Measurements from ENCODE around the gene RABGAP1L. TPM values are rescaled to one million over a fixed set of nuclear protein-coding genes. Genes with fewer than 3 reads are reported as not detected.

Gene RABGAP1L
- total RNA-seq, 2 experiments from 2014 or later = 59.8 to 67.6 TPM

- H3K27ac Mint-ChIP-seq = peak overlapping the region; percentile 14
- ChIA-PET POLR2A (interaction anchor here (1.8 kb wide), 1 partner anchor 25 kb away, joined by 4 read pairs; no protein-coding TSS in a partner anchor), CTCF (interaction anchor here (0.6 kb wide), 1 partner anchor 264 kb away, joined by 3 read pairs; no protein-coding TSS in a partner anchor)
- H3K4me3 ChIP-seq (ENCODE audit: low read length) = no peak overlapping the region
- H3K27me3 ChIP-seq (ENCODE audit: control insufficient read depth in 1 of 2, insufficient read depth in 2 of 2, low read length in 2 of 2) = no peaks in the 10 kb centered on the region
- peaks cover 75% of the 10 kb centered on the region for H3K4me1 Mint-ChIP-seq (ENCODE audit: low read depth)
- no peaks in the 10 kb centered on the region for H3K9me3 ChIP-seq (ENCODE audit: control insufficient read depth in 1 of 2, insufficient read depth in 1 of 2, low read length in 2 of 2)
- peaks cover 13% of the 10 kb centered on the region for H3K4me1 ChIP-seq (ENCODE audit: insufficient read depth, low read length)
- ATAC-seq (ENCODE audit: poor library complexity) = no peak
- H3K36me3 Mint-ChIP-seq (ENCODE audit: low read depth) = peaks cover 9% of the 10 kb centered on the region
- no peak overlapping the region for H3K4me3 Mint-ChIP-seq
- no peak overlapping the region for H3K27ac ChIP-seq (ENCODE audit: low read depth in 1 of 2, low read length in 2 of 2)
- intact Hi-C loops (cut with DNase I, micrococcal nuclease) = loop anchor here in 1 of 2 experiments (10.0 kb wide), 1 partner anchor 1631 kb away; the partner anchor contains the start of gene SUCO
- DNase-seq = no peak
- no peaks in the 10 kb centered on the region for H3K36me3 ChIP-seq (ENCODE audit: insufficient read depth, low read length)
- H3K9me3 Mint-ChIP-seq = no peaks in the 10 kb centered on the region
- no peak for TF ChIP-seq CTCF (IDR thresholded peaks at IDR 0.05)
- no peaks in the 10 kb centered on the region for H3K27me3 Mint-ChIP-seq
Measured at GRCh38 chr1:174165471-174166137, 6.3 kb downstream of the RABGAP1L start.

- H3K4me3 Mint-ChIP-seq = no peak overlapping the region
- no peak for TF ChIP-seq CTCF (IDR thresholded peaks at IDR 0.05)
- peaks cover 69% of the 10 kb centered on the region for H3K4me1 Mint-ChIP-seq (ENCODE audit: low read depth)
Measured at GRCh38 chr1:174166530-174167264, 7.4 kb downstream of the RABGAP1L start.

GRCh38 chr1:174167265-174167803 is 8.0 kb downstream of the RABGAP1L start:
- Mint-ChIP-seq H3K4me3 (no peak overlapping the region), H3K9me3 (no peaks in the 10 kb centered on the region), H3K4me1 (ENCODE audit: low read depth) (peaks cover 69% of the 10 kb centered on the region), H3K27me3 (no peaks in the 10 kb centered on the region), H3K27ac (no peak overlapping the region), H3K36me3 (ENCODE audit: low read depth) (peaks cover 9% of the 10 kb centered on the region)
- no peaks in the 10 kb centered on the region for H3K27me3 ChIP-seq (ENCODE audit: control insufficient read depth in 1 of 2, insufficient read depth in 2 of 2, low read length in 2 of 2)
- no peaks in the 10 kb centered on the region for H3K36me3 ChIP-seq (ENCODE audit: insufficient read depth, low read length)
- no peak for ATAC-seq (ENCODE audit: poor library complexity)
- no peak for DNase-seq
- TF ChIP-seq CTCF (IDR thresholded peaks at IDR 0.05) = no peak
- POLR2A ChIA-PET = interaction anchor here (0.6 to 1.8 kb wide), 2 partner anchors 10 to 24 kb away, joined by 3 to 4 read pairs; no protein-coding TSS in a partner anchor
- H3K27ac ChIP-seq (ENCODE audit: low read depth in 1 of 2, low read length in 2 of 2) = no peak overlapping the region
- peaks cover 7% of the 10 kb centered on the region for H3K4me1 ChIP-seq (ENCODE audit: insufficient read depth, low read length)
- intact Hi-C loops (cut with DNase I, micrococcal nuclease) = loop anchor here in 1 of 2 experiments (10.0 kb wide), 1 partner anchor 1633 kb away; the partner anchor contains the start of gene SUCO
- CTCF ChIA-PET = no interaction called here
- no peaks in the 10 kb centered on the region for H3K9me3 ChIP-seq (ENCODE audit: control insufficient read depth in 1 of 2, insufficient read depth in 1 of 2, low read length in 2 of 2)
- H3K4me3 ChIP-seq (ENCODE audit: low read length) = no peak overlapping the region

More at GRCh38 chr1:174166530-174167264, 7.4 kb downstream of the RABGAP1L start:
- ChIA-PET POLR2A (interaction anchor here (0.6 to 1.8 kb wide), 2 partner anchors 11 to 24 kb away, joined by 3 to 4 read pairs; no protein-coding TSS in a partner anchor), CTCF (no interaction called here)
- no peak overlapping the region for H3K4me3 ChIP-seq (ENCODE audit: low read length)
- no peaks in the 10 kb centered on the region for H3K27me3 ChIP-seq (ENCODE audit: control insufficient read depth in 1 of 2, insufficient read depth in 2 of 2, low read length in 2 of 2)
- H3K4me1 ChIP-seq (ENCODE audit: insufficient read depth, low read length) = peaks cover 9% of the 10 kb centered on the region
- ATAC-seq (ENCODE audit: poor library complexity) (no peak), DNase-seq (no peak)
- no peaks in the 10 kb centered on the region for H3K36me3 ChIP-seq (ENCODE audit: insufficient read depth, low read length)
- Mint-ChIP-seq H3K27me3 (no peaks in the 10 kb centered on the region), H3K9me3 (no peaks in the 10 kb centered on the region), H3K36me3 (ENCODE audit: low read depth) (peaks cover 9% of the 10 kb centered on the region), H3K27ac (no peak overlapping the region)
- intact Hi-C loops (cut with DNase I, micrococcal nuclease) = loop anchor here in 1 of 2 experiments (10.0 kb wide), 1 partner anchor 1632 kb away; the partner anchor contains the start of gene SUCO
- H3K27ac ChIP-seq (ENCODE audit: low read depth in 1 of 2, low read length in 2 of 2) = no peak overlapping the region
- H3K9me3 ChIP-seq (ENCODE audit: control insufficient read depth in 1 of 2, insufficient read depth in 1 of 2, low read length in 2 of 2) = no peaks in the 10 kb centered on the region

Data from CD4-positive, alpha-beta T cell (primary cell).